WERI-Rb-1 (cell line): ENCODE measurements around the gene NWD2.

ENCODE experiments used
- DNase-seq: peaks from one replicate; pipeline ENCODE4 v3.0.0-alpha.2; 2020
- H3K27ac ChIP-seq: fragments of 250-450 bp; sonication (Bioruptor Pico); 2 replicates; pipeline ENCODE4 v1.5.1; 2020; ENCODE audit warnings: mild to moderate bottlenecking, moderate library complexity
- H3K27me3 ChIP-seq: fragments of 250-450 bp; sonication (Bioruptor Pico); 2 replicates; pipeline ENCODE4 v1.5.1; 2021; ENCODE audit warnings: mild to moderate bottlenecking, low read depth, moderate library complexity; ENCODE audit not compliant: insufficient read depth, severe bottlenecking
- H3K36me3 ChIP-seq: fragments of 250-450 bp; sonication (Bioruptor Pico); 2 replicates; pipeline ENCODE4 v1.5.1; 2020; ENCODE audit warnings: mild to moderate bottlenecking, moderate library complexity
- H3K4me3 ChIP-seq: 2 replicates; pipeline ENCODE4 v1.5.1; 2011; ENCODE audit warnings: low read depth, mild to moderate bottlenecking, control low read depth, low read length
- H3K9me3 ChIP-seq: fragments of 250-450 bp; sonication (Bioruptor Pico); 2 replicates; pipeline ENCODE4 v1.5.1; 2021; ENCODE audit warnings: mild to moderate bottlenecking, moderate library complexity; ENCODE audit not compliant: severe bottlenecking
- CTCF ChIP-seq: IDR thresholded peaks from 2 replicates; pipeline ENCODE4 v1.5.1; 2011; ENCODE audit warnings: low read depth, mild to moderate bottlenecking, control low read depth, inconsistent platforms, low read length

NWD2 gene

DNA sequence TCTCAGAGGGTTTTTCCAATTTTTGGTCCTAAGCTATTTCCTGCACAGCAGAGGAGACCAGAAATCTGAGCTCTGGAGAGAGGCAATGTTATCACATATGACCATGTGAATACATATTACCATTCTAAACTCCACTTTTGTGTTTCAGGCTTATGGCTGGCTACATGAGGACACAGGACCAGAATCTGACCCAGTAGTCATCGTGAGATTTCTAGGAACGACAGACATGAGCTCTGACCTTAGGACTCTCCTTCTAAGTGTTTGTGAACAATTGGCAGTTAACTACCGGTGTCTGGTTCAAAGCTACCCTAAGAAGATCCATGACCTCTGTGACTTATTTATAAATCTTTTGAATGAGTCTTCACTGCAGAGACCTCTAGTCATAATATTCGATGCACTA, 198.6 kb downstream of the NWD2 start:
- no peaks in the 10 kb centered on the region for H3K9me3 ChIP-seq
- peaks cover 95% of the 10 kb centered on the region for H3K27me3 ChIP-seq
- no peak for TF ChIP-seq CTCF
- DNase-seq: no peak
- no peaks in the 10 kb centered on the region for H3K36me3 ChIP-seq
- H3K27ac ChIP-seq: no peak overlapping the region
- no peak overlapping the region for H3K4me3 ChIP-seq

- Histone ChIP-seq H3K9me3 (no peaks in the 10 kb centered on the region), H3K27ac (no peak overlapping the region), H3K4me3 (no peak overlapping the region), H3K36me3 (no peaks in the 10 kb centered on the region), H3K27me3 (peaks cover 93% of the 10 kb centered on the region)
- no peak for TF ChIP-seq CTCF
- DNase-seq: no peak
These were observed 200.5 kb downstream of the NWD2 start for GRCh38 chr4:37445023-37445422.

- no peak overlapping the region for H3K4me3 ChIP-seq
- TF ChIP-seq CTCF: no peak
- no peak for DNase-seq
- H3K36me3 ChIP-seq: no peaks in the 10 kb centered on the region
- H3K9me3 ChIP-seq: no peaks in the 10 kb centered on the region
- peaks cover 95% of the 10 kb centered on the region for H3K27me3 ChIP-seq
- no peak overlapping the region for H3K27ac ChIP-seq
These were observed 201.5 kb downstream of the NWD2 start for GRCh38 chr4:37446016-37446415.

DNA sequence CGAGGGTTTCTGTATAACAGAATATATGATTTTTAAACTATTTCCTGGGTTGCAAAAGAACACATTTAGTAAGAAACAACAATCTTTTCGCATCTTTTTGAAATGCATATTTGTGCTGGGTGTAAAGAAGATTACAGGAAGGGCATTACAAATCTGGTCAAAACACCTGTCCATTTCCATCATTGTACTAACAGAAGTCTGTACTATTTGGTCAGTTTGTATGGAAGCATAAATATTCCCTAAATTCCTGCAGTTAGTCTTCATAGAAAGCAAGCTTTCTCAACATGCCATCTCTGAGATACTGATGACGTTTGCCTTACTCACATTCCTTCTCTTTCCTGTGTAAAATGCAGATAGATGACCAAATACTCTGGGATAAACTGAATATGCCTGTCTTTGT, 203.3 kb downstream of the NWD2 start:
- peaks cover 95% of the 10 kb centered on the region for H3K27me3 ChIP-seq
- no peaks in the 10 kb centered on the region for H3K9me3 ChIP-seq
- H3K36me3 ChIP-seq: no peaks in the 10 kb centered on the region
- H3K27ac ChIP-seq: no peak overlapping the region
- no peak overlapping the region for H3K4me3 ChIP-seq
- DNase-seq: no peak
- TF ChIP-seq CTCF: no peak

GRCh38 chr4:37450309-37450708, 205.8 kb downstream of the NWD2 start:
- no peak for DNase-seq
- peaks cover 97% of the 10 kb centered on the region for H3K27me3 ChIP-seq
- H3K27ac ChIP-seq: no peak overlapping the region
- H3K4me3 ChIP-seq: no peak overlapping the region
- peaks cover 5% of the 10 kb centered on the region for H3K9me3 ChIP-seq
- H3K36me3 ChIP-seq: no peaks in the 10 kb centered on the region
- TF ChIP-seq CTCF: no peak

DNA sequence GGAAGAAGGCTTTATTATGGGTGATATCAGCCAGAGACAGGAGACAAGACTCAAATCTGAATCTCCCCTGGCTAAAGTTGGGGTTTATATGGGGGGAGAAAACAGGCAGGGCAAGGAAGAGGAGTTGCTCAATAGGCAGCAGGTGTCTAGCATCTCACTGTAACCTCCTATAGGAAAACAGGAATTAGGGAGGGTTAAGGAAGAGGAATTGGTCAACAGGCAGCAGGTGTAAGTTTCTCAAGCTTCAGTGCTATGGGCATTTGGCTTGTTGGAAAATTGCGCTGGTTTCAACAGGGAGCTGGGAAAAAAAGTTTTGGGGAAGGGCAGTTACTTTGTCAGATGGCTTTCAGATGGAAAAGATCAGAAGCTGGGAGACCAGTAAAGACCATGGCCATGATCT, 206.4 kb downstream of the NWD2 start:
- no peaks in the 10 kb centered on the region for H3K36me3 ChIP-seq
- peaks cover 97% of the 10 kb centered on the region for H3K27me3 ChIP-seq
- no peak overlapping the region for H3K27ac ChIP-seq
- no peak for TF ChIP-seq CTCF
- no peak overlapping the region for H3K4me3 ChIP-seq
- peaks cover 5% of the 10 kb centered on the region for H3K9me3 ChIP-seq
- DNase-seq: no peak
